DND-41 (cell line): ENCODE data around the gene CGRRF1.

Experiments used
- ATAC-seq: fragments of 200-7000 bp; cut with Tn5 transposase; 3 replicates; pipeline ENCODE4 v1.9.1; 2021; ENCODE audit warnings: low read depth; ENCODE audit not compliant: insufficient read depth
- DNase-seq: peaks from one replicate; pipeline ENCODE4 v3.0.0-alpha.2; 2020
- H2AFZ ChIP-seq: 2 replicates; pipeline ENCODE4 v1.6.0; 2012; ENCODE audit warnings: low read depth, low read length
- H3K27ac ChIP-seq: 2 replicates; pipeline ENCODE4 v1.5.1; 2012; ENCODE audit warnings: low read length, inconsistent platforms
- H3K27me3 ChIP-seq: fragments of 200-600 bp; sonication (generic); 2 replicates; pipeline ENCODE4 v1.6.0; 2012; ENCODE audit warnings: low read length, mild to moderate bottlenecking, inconsistent platforms; ENCODE audit not compliant: insufficient read depth, poor library complexity
- H3K36me3 ChIP-seq: 2 replicates; pipeline ENCODE4 v1.5.1; 2012; ENCODE audit warnings: low read length, inconsistent platforms; ENCODE audit not compliant: insufficient read depth
- H3K4me1 ChIP-seq: 2 replicates; pipeline ENCODE4 v1.5.1; 2012; ENCODE audit warnings: mild to moderate bottlenecking, low read length; ENCODE audit not compliant: insufficient read depth
- H3K4me2 ChIP-seq: 2 replicates; pipeline ENCODE4 v1.6.0; 2012; ENCODE audit warnings: mild to moderate bottlenecking, moderate library complexity, low read length, inconsistent platforms; ENCODE audit not compliant: insufficient read depth
- H3K4me3 ChIP-seq, 2 experiments: fragments of 200-600 bp in 1 of 2; shearing (Covaris generic) in 1 of 2; 2 replicates each; pipeline ENCODE4 v1.5.1; 2012 to 2016; ENCODE audit warnings: inconsistent platforms in 2 of 2, low read length in 2 of 2, mild to moderate bottlenecking in 2 of 2, low read depth in 1 of 2, moderate library complexity in 1 of 2
- H3K79me2 ChIP-seq: 2 replicates; pipeline ENCODE4 v1.6.0; 2012; ENCODE audit warnings: low read length, inconsistent platforms; ENCODE audit not compliant: insufficient read depth
- H3K9ac ChIP-seq: 2 replicates; pipeline ENCODE4 v1.6.0; 2012; ENCODE audit warnings: low read depth, mild to moderate bottlenecking, inconsistent platforms, low read length, moderate library complexity
- H3K9me3 ChIP-seq: 2 replicates; pipeline ENCODE4 v1.5.1; 2012; ENCODE audit warnings: low read length, moderate library complexity, mild to moderate bottlenecking, inconsistent platforms; ENCODE audit not compliant: insufficient read depth, severe bottlenecking
- H4K20me1 ChIP-seq: 2 replicates; pipeline ENCODE4 v1.6.0; 2012; ENCODE audit warnings: low read length; ENCODE audit not compliant: insufficient read depth
- EZH2 ChIP-seq: IDR thresholded peaks from 3 replicates; pipeline ENCODE4 v1.6.1; 2012; ENCODE audit warnings: borderline replicate concordance, low read depth, mild to moderate bottlenecking, moderate library complexity, low read length, inconsistent platforms; ENCODE audit not compliant: severe bottlenecking
- TF ChIP-seq, protein P1 (sequence below): IDR thresholded peaks from 2 replicates; pipeline ENCODE4 v1.5.1; 2012; ENCODE audit warnings: borderline replicate concordance, low read length, moderate library complexity, mild to moderate bottlenecking; ENCODE audit not compliant: poor library complexity, severe bottlenecking; ENCODE audit errors: extremely low read depth

The CGRRF1 gene

DNA sequence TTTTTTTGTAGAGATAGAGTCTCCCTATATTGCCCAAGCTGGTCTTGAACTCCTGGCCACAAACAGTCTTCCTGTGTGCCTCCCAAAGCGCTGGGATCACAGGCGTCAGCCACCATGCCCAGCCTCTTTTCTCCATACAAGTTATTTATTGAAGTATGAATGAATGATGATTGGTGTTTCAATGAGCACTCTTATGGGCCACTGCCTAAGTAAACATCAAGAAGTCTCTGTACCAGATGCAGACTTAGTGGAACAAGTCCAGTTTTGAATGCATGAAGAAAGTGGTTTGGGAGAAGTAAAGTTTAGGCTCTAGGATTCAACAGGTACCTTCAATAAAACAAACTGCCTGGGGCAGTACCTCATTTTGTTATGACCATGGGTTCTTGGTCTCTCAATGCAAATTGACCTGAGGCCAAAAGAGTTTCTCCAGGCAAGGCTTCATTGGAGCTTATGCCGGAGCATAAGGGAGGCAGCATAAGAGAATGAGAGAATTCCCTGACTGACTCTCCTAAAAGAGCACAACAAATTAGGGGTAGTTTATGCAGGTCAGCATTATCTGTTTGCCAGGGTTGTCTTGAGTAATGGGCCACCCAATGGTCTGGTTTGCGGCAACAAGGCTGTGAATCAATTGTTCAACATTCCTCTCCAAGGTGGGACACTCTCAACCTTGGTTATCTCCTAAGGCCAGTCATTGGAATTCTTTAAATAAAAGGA, 19.8 kb upstream of the CGRRF1 start:
- peaks cover 42% of the 10 kb centered on the region for H3K4me1 ChIP-seq
- H2AFZ ChIP-seq, result peak overlapping the region; percentile 85
- ATAC-seq (no peak), DNase-seq (no peak)
- peaks cover 47% of the 10 kb centered on the region for H3K79me2 ChIP-seq
- peak overlapping the region; percentile 72 for H3K4me2 ChIP-seq
- no peaks in the 10 kb centered on the region for H3K27me3 ChIP-seq
- peaks cover 4% of the 10 kb centered on the region; the same call in 1 of the 2 replicates for H4K20me1 ChIP-seq
- no peaks in the 10 kb centered on the region for H3K9me3 ChIP-seq
- H3K9ac ChIP-seq, result peak overlapping the region; percentile 93
- H3K36me3 ChIP-seq, result peaks cover 3% of the 10 kb centered on the region; the same call in 1 of the 2 replicates
- H3K4me3 ChIP-seq, result peak overlapping the region; percentile 63 to 96; a peak in 3 of 4 replicates
- peak overlapping the region; percentile 75 for H3K27ac ChIP-seq
- TF ChIP-seq, protein P1, sequence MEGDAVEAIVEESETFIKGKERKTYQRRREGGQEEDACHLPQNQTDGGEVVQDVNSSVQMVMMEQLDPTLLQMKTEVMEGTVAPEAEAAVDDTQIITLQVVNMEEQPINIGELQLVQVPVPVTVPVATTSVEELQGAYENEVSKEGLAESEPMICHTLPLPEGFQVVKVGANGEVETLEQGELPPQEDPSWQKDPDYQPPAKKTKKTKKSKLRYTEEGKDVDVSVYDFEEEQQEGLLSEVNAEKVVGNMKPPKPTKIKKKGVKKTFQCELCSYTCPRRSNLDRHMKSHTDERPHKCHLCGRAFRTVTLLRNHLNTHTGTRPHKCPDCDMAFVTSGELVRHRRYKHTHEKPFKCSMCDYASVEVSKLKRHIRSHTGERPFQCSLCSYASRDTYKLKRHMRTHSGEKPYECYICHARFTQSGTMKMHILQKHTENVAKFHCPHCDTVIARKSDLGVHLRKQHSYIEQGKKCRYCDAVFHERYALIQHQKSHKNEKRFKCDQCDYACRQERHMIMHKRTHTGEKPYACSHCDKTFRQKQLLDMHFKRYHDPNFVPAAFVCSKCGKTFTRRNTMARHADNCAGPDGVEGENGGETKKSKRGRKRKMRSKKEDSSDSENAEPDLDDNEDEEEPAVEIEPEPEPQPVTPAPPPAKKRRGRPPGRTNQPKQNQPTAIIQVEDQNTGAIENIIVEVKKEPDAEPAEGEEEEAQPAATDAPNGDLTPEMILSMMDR, result no peak
- TF ChIP-seq EZH2, result no peak

DNA sequence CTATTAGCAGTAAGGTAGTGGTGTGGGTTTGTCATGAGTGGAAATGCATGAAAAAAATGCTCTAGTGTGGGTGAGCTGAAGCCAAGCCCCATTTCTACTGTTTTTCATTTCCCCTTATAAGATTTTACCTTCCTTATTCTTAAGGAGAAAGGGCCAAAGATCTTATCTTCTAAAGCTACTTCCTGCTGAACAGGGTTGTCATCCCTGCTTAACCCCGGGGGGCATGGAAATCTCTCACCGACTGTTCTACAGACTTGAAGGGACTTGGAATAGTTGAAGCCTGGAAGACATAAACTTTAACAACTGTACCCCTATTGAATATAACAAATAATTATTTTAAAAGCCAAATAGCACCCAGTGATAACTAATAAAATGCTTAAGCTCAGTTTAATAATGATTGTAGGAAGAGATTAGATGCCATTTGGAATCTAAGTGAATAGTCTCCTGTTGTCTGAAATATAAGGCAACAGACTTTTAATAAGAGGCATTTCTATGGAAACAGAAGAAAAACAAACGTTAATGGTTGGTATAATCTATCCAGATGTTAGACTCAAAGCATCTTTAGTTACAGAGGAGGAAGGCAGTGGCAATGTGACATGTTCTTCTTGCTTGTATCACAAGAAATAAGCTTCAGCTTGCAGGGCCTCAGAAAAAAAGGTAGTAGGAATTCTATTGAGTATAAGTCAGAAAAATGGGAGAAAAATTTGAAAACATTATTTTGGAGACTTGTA, 19.1 kb upstream of the CGRRF1 start:
- Histone ChIP-seq H3K9me3 (no peaks in the 10 kb centered on the region), H3K36me3 (peaks cover 3% of the 10 kb centered on the region; the same call in 1 of the 2 replicates), H3K4me1 (peaks cover 37% of the 10 kb centered on the region), H3K4me3 (no peak overlapping the region), H2AFZ (no peak overlapping the region), H3K27me3 (no peaks in the 10 kb centered on the region), H3K9ac (no peak overlapping the region), H3K79me2 (peaks cover 40% of the 10 kb centered on the region), H3K27ac (no peak overlapping the region), H4K20me1 (peaks cover 1% of the 10 kb centered on the region; the same call in 1 of the 2 replicates), H3K4me2 (no peak overlapping the region)
- DNase-seq (no peak), ATAC-seq (no peak)
- TF ChIP-seq, protein P1, result no peak
- TF ChIP-seq EZH2, result no peak

DNA sequence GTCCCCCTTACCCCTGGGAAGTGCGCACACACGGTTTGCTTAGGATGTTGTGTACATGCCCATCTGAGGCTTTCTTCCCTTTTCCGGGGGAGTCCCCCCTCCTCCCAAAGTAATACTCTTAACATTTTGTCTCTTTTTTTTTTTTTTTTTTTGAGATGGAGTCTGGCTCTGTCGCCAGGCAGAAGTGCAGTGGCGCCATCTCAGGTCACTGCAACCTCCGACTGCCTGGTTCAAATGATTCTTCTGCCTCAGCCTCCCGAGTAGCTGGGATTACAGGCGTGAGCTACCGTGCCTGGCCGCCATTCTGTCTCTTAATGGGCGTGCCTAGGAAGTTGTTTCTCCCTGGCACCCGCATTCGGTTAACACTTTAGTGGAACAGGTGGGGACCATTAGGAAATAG, 16.4 kb upstream of the CGRRF1 start:
- Histone ChIP-seq H3K36me3 (peaks cover 3% of the 10 kb centered on the region; the same call in 1 of the 2 replicates), H3K9me3 (no peaks in the 10 kb centered on the region), H4K20me1 (no peaks in the 10 kb centered on the region), H3K79me2 (peaks cover 14% of the 10 kb centered on the region), H3K4me2 (no peak overlapping the region), H2AFZ (peak overlapping the region; percentile 25; the same call in 1 of the 2 replicates), H3K27ac (no peak overlapping the region), H3K4me1 (peaks cover 13% of the 10 kb centered on the region), H3K9ac (no peak overlapping the region), H3K27me3 (peaks cover 9% of the 10 kb centered on the region), H3K4me3 (no peak overlapping the region)
- no peak for TF ChIP-seq EZH2
- TF ChIP-seq, protein P1, result peak; percentile 25
- ATAC-seq (no peak), DNase-seq (no peak)
